IPS-20b (cell line): ENCODE measurements around the gene PPP1R37.

Experiments used
- H3K27ac ChIP-seq: one replicate; pipeline ENCODE4 v1.5.1; 2013; ENCODE audit warnings: low read length
- H3K27me3 ChIP-seq: 2 replicates; pipeline ENCODE4 v1.6.1; 2013; ENCODE audit warnings: mild to moderate bottlenecking, low read length, inconsistent platforms; ENCODE audit not compliant: insufficient read depth
- H3K36me3 ChIP-seq: 2 replicates; pipeline ENCODE4 v1.6.1; 2013; ENCODE audit warnings: low read depth, mild to moderate bottlenecking, inconsistent platforms, low read length, moderate library complexity; ENCODE audit not compliant: insufficient read depth
- H3K4me1 ChIP-seq: 2 replicates; pipeline ENCODE4 v1.6.1; 2013; ENCODE audit warnings: mild to moderate bottlenecking, control low read depth, inconsistent platforms, low read length, moderate library complexity; ENCODE audit not compliant: insufficient read depth
- H3K4me3 ChIP-seq: 2 replicates; pipeline ENCODE4 v1.5.1; 2013; ENCODE audit warnings: mild to moderate bottlenecking, low read length, inconsistent platforms
- H3K9ac ChIP-seq: 2 replicates; pipeline ENCODE4 v1.6.1; 2013; ENCODE audit warnings: low read depth, mild to moderate bottlenecking, inconsistent platforms, low read length, moderate library complexity
- H3K9me3 ChIP-seq: 2 replicates; pipeline ENCODE4 v1.6.1; 2013; ENCODE audit warnings: mild to moderate bottlenecking, low read depth, low read length, inconsistent platforms; ENCODE audit not compliant: insufficient read depth

The PPP1R37 gene

GRCh38 chr19:45074744-45075300 is 18.2 kb upstream of the PPP1R37 start:
- Histone ChIP-seq H3K36me3 (peaks cover 31% of the 10 kb centered on the region), H3K4me1 (peaks cover 22% of the 10 kb centered on the region), H3K27me3 (peaks cover 5% of the 10 kb centered on the region; the same call in 1 of the 2 replicates), H3K27ac (no peak overlapping the region), H3K9ac (peak overlapping the region; percentile 60; the same call in 1 of the 2 replicates), H3K4me3 (peak overlapping the region; percentile 84), H3K9me3 (no peaks in the 10 kb centered on the region)

GRCh38 chr19:45075301-45076028 is 17.5 kb upstream of the PPP1R37 start:
- H3K4me3 ChIP-seq: peak overlapping the region; percentile 84
- H3K4me1 ChIP-seq: peaks cover 22% of the 10 kb centered on the region
- peaks cover 5% of the 10 kb centered on the region; the same call in 1 of the 2 replicates for H3K27me3 ChIP-seq
- H3K27ac ChIP-seq: no peak overlapping the region
- H3K9me3 ChIP-seq: no peaks in the 10 kb centered on the region
- H3K9ac ChIP-seq: peak overlapping the region; percentile 70; the same call in 1 of the 2 replicates
- peaks cover 24% of the 10 kb centered on the region for H3K36me3 ChIP-seq

GRCh38 chr19:45076029-45076850 is 16.7 kb upstream of the PPP1R37 start, which contains the start of gene ZNF296:
Gene ZNF296 (minus strand): TSS chr19:45076478. CDS start chr19:45076373, 105 bp downstream.
- Histone ChIP-seq H3K27ac (no peak within 1 kb of the TSS), H3K4me1 (peaks cover 27% of the 10 kb centered on the region), H3K9me3 (no peaks in the 10 kb centered on the region), H3K4me3 (peak within 1 kb of the TSS; percentile 84), H3K27me3 (peaks cover 5% of the 10 kb centered on the region; the same call in 1 of the 2 replicates), H3K36me3 (peaks cover 18% of the 10 kb centered on the region), H3K9ac (peak within 1 kb of the TSS; percentile 70; the same call in 1 of the 2 replicates)

- peaks cover 14% of the 10 kb centered on the region for H3K36me3 ChIP-seq
- H3K4me1 ChIP-seq: peaks cover 27% of the 10 kb centered on the region
- no peak overlapping the region for H3K27ac ChIP-seq
- H3K27me3 ChIP-seq: peaks cover 5% of the 10 kb centered on the region; the same call in 1 of the 2 replicates
- H3K9ac ChIP-seq: peak overlapping the region; percentile 47; the same call in 1 of the 2 replicates
- H3K9me3 ChIP-seq: no peaks in the 10 kb centered on the region
- peak overlapping the region; percentile 84 for H3K4me3 ChIP-seq
Measured at GRCh38 chr19:45076851-45077730, 15.9 kb upstream of the PPP1R37 start.

GRCh38 chr19:45078390-45079062 is 14.5 kb upstream of the PPP1R37 start:
- H3K36me3 ChIP-seq: peaks cover 14% of the 10 kb centered on the region
- peak overlapping the region; percentile 85; the same call in 1 of the 2 replicates for H3K9ac ChIP-seq
- no peaks in the 10 kb centered on the region for H3K9me3 ChIP-seq
- H3K4me3 ChIP-seq: peak overlapping the region; percentile 72
- peaks cover 5% of the 10 kb centered on the region; the same call in 1 of the 2 replicates for H3K27me3 ChIP-seq
- peaks cover 27% of the 10 kb centered on the region for H3K4me1 ChIP-seq
- peak overlapping the region; percentile 34 for H3K27ac ChIP-seq

- H3K36me3 ChIP-seq: peaks cover 14% of the 10 kb centered on the region
- peak within 1 kb of the TSS; percentile 34 for H3K27ac ChIP-seq
- peaks cover 5% of the 10 kb centered on the region; the same call in 1 of the 2 replicates for H3K27me3 ChIP-seq
- no peaks in the 10 kb centered on the region for H3K9me3 ChIP-seq
- H3K9ac ChIP-seq: peak within 1 kb of the TSS; percentile 85
- peaks cover 27% of the 10 kb centered on the region for H3K4me1 ChIP-seq
- peak within 1 kb of the TSS; percentile 72 for H3K4me3 ChIP-seq
Measured at GRCh38 chr19:45079063-45079910, 13.7 kb upstream of the PPP1R37 start, which contains the start of gene GEMIN7. Gene GEMIN7 (plus strand): TSS chr19:45079260. CDS start chr19:45090115, 10,855 bp downstream.

- peaks cover 14% of the 10 kb centered on the region for H3K36me3 ChIP-seq
- H3K27ac ChIP-seq: peak overlapping the region; percentile 7
- H3K4me3 ChIP-seq: peak overlapping the region; percentile 72
- H3K9me3 ChIP-seq: no peaks in the 10 kb centered on the region
- peaks cover 22% of the 10 kb centered on the region; the same call in 1 of the 2 replicates for H3K4me1 ChIP-seq
- H3K27me3 ChIP-seq: peaks cover 5% of the 10 kb centered on the region; the same call in 1 of the 2 replicates
- H3K9ac ChIP-seq: peak overlapping the region; percentile 85
Measured at GRCh38 chr19:45079911-45080370, 13.0 kb upstream of the PPP1R37 start.

GRCh38 chr19:45082170-45082569 is 10.8 kb upstream of the PPP1R37 start:
- Histone ChIP-seq H3K27me3 (no peaks in the 10 kb centered on the region), H3K9ac (no peak overlapping the region), H3K27ac (no peak overlapping the region), H3K4me1 (peaks cover 14% of the 10 kb centered on the region; the same call in 1 of the 2 replicates), H3K9me3 (no peaks in the 10 kb centered on the region), H3K36me3 (peaks cover 18% of the 10 kb centered on the region), H3K4me3 (no peak overlapping the region)

GRCh38 chr19:45086480-45086879 is 6.5 kb upstream of the PPP1R37 start:
- Histone ChIP-seq H3K4me3 (no peak overlapping the region), H3K9me3 (no peaks in the 10 kb centered on the region), H3K27ac (no peak overlapping the region), H3K36me3 (peaks cover 30% of the 10 kb centered on the region), H3K27me3 (no peaks in the 10 kb centered on the region), H3K4me1 (no peaks in the 10 kb centered on the region), H3K9ac (no peak overlapping the region)
